Measurements from ENCODE around the gene RAF1.

Gene RAF1

GRCh38 chr3:12591997-12592715 lies 71.8 kb downstream of the RAF1 start:
- DNase-seq (ENCODE audit: low read depth in 2 of 2), result no peak

- DNase-seq (ENCODE audit: low read depth in 2 of 2), result no peak
Observed at GRCh38 chr3:12591456-12591855, 72.5 kb downstream of the RAF1 start.

- no peak for DNase-seq (ENCODE audit: low read depth in 2 of 2)
Observed at GRCh38 chr3:12590096-12590495, 73.8 kb downstream of the RAF1 start.

DNA sequence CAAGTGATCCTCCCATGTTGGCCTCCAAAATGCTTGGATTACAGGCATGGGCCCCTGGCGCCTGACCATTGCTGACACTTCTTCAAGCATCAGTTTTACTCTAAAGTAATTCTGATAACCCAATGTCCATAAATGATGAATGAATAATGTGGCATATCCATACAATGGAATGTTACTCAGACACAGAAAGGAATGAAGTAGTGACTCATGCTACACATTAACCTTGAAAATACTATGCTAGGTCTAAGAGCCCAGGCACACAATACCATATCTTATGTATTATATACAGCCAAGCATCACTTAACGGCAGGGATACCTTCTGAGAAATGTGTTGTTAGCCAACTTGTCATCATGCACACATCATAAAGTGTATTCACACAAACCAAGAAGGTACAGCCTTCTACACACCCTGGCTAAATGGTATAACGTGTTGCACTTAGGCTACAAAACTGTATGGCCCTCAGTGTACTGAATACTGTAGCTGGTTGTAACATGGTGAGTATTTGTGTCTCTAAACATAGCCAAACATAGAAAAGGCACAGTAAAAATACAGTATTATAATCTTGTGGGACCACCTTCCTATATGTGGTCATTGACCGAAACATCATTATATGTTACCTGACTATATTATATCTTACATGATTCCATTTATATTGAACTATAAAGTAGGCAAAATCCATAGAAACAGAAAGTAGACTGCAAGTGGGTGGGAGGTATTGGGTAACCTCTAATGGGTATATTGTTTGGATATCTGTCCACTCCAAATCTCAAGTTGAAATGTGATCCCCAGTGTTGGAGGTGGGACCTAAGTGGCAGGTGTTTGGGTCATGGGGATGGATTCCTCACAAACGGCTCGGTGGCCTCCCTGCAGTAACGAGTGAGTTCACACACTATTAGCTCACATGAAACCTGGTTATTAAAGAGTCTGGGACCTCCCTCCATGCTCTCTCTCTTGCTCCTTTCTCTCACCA lies 75.6 kb downstream of the RAF1 start:
- DNase-seq (ENCODE audit: low read depth in 2 of 2), result no peak

DNA sequence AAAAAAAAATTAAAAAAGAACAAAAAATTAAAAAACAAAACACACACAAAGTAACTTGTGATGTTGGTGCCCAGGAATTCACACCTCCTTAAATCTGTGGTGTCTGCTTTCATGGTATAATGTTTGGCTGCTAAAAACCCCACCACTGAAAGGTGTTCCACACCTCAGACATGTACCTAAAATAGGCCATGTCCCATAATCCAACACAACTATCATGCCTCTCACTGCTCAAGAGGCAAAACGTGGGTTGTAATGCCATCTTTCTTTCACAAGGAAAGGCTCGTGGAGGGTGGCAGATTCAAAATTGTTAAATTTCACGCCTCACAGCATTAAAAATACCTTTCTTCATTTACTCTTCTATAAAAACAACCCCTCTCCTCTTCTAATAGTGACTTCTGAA lies 77.5 kb downstream of the RAF1 start:
- DNase-seq (ENCODE audit: low read depth in 2 of 2), result no peak

DNA sequence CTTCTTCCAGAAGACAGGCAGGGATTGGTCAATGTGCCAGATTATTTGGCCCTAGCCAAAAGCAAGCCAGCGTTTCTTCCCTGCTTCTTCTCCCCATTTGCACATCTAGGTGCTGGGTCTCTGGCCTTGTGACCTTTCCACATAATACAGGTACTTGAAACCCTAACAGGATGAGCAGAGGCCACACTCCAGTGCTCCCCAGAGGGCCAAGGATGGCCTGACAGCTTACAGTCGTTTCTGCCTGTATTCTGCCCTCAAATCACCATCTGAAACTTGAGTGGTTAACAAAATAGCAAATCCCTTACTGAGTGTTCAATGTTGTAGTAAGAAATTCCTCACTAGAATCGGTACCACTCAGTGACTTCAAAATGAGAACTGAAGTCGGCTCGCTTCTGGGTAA lies 77.9 kb downstream of the RAF1 start:
- no peak for DNase-seq (ENCODE audit: low read depth in 2 of 2)

DNA sequence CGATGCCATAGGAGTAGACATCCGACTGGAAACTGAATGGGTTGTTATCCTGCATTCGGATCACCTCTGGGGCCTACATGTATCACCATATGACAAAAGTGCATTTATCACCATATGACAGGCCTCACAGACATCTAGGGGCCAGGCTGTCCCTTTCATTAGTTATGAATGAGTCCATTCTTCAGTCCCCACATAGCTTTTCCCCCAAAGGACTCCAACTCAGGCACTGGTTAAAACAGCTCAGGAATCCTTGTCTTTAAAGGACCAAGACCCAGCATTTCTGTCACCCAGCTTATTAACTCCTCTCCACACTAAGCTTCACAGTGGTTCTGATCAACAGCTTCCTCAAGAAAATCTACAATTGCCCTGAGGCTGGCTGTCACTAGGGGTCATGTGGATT lies 78.7 kb downstream of the RAF1 start:
- no peak for DNase-seq (ENCODE audit: low read depth in 2 of 2)

DNA sequence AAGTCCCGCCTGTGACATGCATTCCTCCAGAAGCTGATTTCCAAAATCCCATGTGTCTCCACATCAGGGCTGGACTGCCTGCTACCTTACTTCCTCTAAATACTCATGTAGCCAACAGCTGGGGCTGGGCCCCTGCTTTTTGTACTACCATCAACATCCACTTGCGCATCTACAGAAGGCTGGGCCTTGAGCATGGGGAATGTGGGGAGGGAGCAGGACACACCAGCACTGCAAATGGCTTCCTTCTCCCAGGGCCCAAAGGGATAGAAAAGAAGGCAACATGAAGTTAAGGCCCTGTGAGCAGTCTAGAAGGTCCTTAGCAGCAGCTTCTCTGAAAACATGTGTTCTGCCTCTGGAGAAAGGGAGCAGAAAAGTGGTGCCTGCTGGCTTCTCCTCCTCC lies 79.8 kb downstream of the RAF1 start:
- DNase-seq (ENCODE audit: low read depth in 2 of 2), result no peak

DNA sequence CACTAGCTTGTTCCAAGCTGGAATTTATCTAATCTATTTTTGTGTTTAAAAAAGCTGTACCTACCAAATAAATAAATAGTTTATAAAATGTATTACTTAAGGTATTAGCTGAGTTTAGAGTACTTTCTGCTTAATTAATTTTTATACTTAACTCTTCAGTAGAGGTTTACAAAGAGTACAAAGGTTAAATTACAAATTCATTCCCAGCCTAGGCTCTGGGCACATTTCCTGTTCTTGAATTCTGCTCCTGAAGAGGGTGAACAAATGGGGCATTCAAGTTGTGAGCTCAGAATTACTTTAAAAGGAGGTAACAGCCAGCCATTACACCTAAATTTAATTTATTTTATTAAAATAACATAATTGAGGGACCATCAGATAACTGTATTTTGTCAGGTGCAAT lies 80.6 kb downstream of the RAF1 start:
- no peak for DNase-seq (ENCODE audit: low read depth in 2 of 2)

- DNase-seq (ENCODE audit: low read depth in 2 of 2), result no peak
Observed at GRCh38 chr3:12582730-12583129, 81.2 kb downstream of the RAF1 start.

DNA sequence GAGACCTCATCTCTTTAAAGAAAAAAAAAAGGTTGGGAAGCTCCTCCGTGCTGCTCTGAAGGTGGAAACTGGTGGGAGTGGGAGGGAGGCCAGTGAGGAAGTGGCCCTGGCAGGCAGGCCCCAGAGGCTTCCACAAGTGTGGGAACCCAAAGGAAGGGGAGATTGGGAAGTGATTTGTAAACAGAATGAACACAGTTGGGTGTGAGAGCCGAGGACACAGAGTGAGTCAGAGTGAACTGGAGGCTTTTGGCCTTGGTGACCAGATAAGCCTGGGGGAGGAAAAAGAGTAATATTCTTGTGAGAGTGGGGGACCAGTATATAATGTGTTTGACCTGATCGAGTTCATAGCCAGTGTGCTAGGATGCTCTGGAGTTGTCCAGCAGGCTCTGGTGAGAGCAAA lies 84.0 kb downstream of the RAF1 start:
- no peak for DNase-seq (ENCODE audit: low read depth in 2 of 2)

DNA sequence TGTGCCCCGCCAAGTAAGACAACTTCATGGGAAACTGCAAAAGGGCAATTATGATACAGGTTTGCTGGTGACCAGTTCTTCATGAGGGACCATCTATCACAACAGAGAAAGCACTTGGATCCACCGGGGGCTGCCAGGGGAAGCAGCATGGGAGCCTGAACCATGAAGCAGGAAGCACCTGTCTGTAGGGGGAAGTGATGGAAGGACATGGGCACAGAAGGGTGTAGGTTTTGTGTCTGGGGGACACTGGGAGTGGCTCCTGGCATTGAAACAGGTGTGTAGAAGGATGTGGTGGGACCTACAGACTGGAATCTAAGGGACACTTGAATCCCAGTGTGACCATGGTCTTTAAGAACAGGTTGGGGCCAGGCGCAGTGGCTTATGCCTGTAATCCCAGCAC lies 84.5 kb downstream of the RAF1 start:
- no peak for DNase-seq (ENCODE audit: low read depth in 2 of 2)

GRCh38 chr3:12578742-12579141 lies 85.2 kb downstream of the RAF1 start:
- no peak for DNase-seq (ENCODE audit: low read depth in 2 of 2)

DNA sequence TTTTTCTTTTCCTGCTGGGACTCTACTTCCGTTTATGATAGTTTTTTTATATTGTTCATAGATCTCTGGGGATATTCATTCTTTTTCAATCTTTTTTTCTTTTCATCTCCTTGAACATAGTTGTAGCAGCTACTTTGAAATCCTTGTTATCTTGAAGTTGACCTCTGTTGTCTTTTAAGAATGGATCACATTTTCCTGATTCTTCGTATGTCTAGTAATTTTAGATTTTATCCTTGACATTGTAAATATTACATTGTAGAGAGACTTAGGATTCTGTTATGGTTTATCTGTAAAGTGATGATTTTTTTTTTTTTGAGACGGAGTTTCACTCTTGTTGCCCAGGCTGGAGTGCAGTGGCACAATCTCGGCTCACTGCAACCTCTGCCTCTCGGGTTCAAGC lies 86.5 kb downstream of the RAF1 start:
- DNase-seq (ENCODE audit: low read depth in 2 of 2), result no peak

DNA sequence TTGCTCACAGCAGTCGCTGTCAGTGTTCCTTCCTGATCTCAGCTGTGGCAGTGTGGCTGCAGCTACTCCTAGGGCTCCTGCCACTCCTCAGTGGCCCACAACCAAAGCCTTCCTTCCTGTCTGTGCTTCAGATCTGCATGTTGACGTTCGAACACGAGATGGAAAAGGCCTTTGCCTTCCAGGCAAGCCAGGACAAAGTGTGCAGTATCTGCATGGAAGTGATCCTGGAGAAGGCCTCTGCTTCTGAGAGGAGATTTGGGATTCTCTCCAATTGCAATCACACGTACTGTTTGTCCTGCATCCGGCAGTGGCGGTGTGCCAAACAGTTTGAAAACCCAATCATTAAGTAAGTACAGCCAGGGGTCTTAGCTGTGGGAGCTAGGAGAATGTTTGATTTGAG lies 89.3 kb downstream of the RAF1 start:
- DNase-seq (ENCODE audit: low read depth in 2 of 2), result no peak

DNA sequence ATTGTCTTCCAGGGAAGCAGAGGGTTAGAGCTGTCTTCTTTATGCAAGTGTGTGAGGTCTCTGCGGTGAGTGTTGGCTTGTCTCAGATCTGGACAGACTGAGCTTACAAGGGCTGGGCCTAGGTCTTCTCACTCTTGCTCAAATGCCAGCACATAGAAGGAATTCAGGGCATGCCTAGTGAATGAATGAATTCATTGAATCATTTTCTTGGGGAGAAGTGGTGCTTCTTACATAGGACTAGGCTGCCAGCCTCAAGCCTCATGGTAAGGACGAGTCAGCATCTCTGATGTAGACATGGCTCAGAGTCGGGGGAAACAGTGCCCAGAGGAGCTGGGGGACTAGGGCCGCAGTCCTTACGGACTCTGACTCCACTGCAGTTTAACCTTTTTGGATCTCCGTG lies 89.8 kb downstream of the RAF1 start:
- DNase-seq (ENCODE audit: low read depth in 2 of 2), result no peak

DNA sequence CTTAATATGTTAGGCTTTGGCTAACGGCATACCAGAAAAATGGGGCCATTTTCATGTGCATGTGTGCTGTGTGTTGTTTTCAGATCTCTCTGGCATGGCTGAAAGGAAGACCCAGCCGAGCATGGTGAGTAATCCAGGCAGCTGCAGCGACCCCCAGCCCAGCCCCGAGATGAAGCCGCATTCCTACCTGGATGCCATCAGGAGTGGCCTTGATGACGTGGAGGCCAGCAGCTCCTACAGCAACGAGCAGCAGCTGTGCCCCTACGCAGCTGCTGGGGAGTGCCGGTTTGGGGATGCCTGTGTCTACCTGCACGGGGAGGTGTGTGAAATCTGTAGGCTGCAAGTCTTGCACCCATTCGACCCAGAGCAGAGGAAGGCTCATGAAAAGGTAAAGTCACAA lies 91.9 kb downstream of the RAF1 start:
- DNase-seq (ENCODE audit: low read depth in 2 of 2), result no peak

DNA sequence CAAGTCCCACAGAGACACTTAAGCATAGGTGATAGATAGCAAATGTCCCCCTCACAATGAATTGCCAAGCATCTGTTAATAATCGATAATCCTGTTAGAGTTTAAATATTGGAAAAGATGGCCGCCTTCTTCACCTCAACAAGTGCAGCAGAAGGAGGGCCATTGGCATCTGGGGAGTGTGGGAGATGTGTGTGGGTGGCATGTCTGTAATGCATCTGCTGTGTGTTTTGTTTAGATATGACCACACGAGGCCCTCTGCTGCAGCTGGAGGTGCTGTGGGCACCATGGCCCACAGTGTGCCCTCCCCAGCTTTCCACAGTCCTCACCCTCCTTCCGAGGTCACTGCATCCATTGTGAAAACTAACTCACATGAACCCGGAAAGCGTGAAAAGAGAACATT lies 94.1 kb downstream of the RAF1 start:
- no peak for DNase-seq (ENCODE audit: low read depth in 2 of 2)

- DNase-seq (ENCODE audit: low read depth in 2 of 2), result no peak
Observed at GRCh38 chr3:12568747-12569146, 95.2 kb downstream of the RAF1 start.

DNA sequence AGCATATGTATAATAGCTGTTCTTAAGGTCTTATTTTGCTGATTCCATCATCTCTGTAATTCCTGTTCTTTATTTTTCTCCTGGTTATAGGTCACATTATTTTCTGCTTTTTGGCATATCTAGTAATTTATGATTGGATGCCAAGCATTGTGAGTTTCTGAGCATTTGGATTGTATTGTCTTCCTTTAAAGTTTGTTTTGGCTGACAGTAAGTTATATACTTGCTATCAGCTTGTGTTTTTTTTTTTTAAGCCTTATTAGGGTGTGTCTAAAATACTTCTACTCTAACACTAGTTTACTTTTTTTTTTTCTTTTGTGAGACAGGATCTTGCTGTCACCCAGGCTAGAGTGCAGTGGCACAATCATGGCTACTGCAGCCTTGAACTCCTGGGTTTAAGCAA lies 96.9 kb downstream of the RAF1 start:
- no peak for DNase-seq (ENCODE audit: low read depth in 2 of 2)

- no peak for DNase-seq (ENCODE audit: low read depth in 2 of 2)
Observed at GRCh38 chr3:12562451-12562850, 101.5 kb downstream of the RAF1 start.

DNA sequence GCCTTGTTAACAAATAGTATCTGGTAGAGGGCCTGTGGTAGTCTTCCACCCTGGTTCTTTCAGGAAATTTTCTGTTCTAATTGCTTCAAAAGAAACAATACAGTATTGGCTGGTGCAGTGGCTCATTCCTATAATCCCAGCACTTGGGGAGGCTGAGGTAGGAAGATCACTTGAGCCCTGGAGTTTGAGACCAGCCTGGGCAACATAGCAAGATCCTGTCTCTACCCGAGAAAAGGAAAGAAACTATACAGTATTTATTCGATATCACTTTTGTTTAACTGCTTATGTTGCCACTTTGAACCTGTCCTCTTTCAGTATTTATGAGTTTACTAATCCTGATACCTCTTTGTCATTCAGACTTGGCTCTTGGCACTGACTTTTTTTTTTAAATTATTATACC lies 102.5 kb downstream of the RAF1 start:
- DNase-seq (ENCODE audit: low read depth in 2 of 2), result no peak

DNA sequence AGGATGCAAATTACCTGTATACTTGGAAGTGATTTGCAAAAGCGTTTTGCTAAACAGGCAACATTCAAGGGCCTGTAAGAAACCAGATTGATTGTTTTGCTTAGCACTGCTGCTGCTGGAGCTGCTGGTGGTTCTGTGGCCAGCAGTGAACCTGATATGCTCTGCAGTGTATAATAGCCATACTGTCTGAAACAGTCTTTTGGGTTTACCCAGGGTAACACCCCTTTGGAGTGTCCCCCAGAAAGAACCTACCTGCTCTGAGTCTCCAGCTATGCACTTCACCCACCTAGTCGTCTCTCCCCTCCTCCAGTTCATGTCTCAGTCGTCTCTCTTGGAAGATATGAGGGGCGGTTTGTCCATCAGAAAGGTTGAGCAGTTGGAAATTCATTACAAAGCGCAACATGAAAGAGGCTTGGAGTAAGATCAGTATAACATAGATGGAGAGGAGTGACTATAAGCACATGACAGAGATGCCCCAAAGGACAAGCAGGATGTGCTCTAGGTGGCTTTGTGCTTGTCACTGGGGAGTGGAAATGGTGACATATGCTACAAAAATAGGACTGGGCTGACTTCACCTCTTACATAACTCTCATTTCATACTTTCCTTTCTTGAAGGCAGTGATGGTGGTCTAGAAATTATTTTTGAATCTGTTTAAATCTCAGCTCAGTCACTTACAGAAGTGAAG lies 103.3 kb downstream of the RAF1 start:
- no peak for DNase-seq (ENCODE audit: low read depth in 2 of 2)
